Muscle of back (tissue), 11 donors: ENCODE results near the gene CCNYL1. TPM values are rescaled to one million over a fixed set of nuclear protein-coding genes. Genes with fewer than 3 reads are reported as not detected.

Experiments used
- DNase-seq, 3 donors: peaks; one replicate each; pipeline versions ENCODE4 v3.0.0 to v3.0.0-alpha.2; 2013
- polyA plus RNA-seq, 10 donors: library from polyadenylated mRNA; unstranded; fragments of 120-200 nt; gene quantifications; one replicate each; pipeline ENCODE4 v1.2.1, GENCODE V29; 2013; ENCODE audit not compliant: insufficient read length in 10 of 10

Gene CCNYL1
- polyA plus RNA-seq, 10 donors, result 9.0 to 17.0 (median 12.2) TPM

DNA sequence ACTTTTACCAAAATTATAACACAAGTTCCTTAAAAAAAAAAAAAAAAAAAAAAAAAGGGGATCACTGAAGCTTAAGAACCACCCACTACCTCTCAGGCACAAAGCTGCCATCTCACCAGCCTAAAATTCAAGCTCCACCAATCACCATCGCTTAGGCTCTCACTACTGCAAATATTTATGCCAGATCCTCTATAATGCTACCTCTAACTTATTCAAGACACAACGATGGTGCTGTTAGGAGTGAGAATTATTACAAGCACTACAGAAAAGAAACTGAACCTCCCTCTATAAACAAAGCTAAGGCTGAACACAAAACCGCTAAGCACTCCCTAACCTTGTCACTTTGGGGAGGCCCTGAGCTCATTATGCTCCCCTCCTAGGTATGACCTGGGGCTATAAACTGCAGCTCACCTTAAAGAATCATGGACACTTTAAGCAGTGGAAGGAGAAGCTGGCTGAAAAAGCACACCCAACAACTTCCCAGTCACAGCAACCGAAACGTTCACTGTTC lies 54.7 kb downstream of the CCNYL1 start:
- DNase-seq, result peak in 1 of 3 donors; percentile 27

DNA sequence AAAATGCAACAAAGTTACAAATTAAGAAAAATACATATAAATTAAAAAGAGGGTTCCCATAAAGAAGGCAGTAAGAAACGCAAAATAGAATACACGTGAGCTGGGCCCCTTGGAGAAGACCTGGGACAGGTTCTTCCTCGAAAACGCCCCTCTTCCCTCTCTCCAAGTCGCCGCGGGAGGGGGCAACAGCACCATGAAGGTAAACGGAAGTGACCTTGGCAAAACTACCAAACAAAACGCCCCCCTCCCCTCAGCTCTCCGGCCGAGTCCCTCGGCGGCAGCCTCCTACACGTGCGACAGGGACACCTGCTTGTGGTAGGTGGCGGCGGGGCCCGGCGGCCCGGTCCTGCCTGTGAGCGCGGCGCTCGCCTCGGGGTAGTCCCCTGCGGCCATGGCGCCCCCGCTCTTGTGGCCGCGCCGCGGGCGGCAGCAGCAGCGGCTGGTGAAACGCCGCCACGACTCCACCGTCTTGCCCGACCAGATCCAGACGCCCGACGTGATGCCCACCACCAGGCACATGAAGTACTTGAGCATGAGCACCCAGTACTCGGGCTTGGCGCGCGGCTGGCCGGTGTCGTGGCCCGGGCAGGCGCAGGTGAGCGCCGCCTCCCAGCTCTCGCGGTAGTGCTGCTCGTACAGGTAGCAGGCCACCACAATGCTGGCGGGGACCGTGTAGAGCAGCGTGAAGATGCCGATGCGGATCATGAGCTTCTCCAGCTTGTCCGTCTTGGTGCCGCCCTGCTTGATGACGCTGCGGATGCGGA lies 55.4 kb downstream of the CCNYL1 start:
- no peak for DNase-seq

DNA sequence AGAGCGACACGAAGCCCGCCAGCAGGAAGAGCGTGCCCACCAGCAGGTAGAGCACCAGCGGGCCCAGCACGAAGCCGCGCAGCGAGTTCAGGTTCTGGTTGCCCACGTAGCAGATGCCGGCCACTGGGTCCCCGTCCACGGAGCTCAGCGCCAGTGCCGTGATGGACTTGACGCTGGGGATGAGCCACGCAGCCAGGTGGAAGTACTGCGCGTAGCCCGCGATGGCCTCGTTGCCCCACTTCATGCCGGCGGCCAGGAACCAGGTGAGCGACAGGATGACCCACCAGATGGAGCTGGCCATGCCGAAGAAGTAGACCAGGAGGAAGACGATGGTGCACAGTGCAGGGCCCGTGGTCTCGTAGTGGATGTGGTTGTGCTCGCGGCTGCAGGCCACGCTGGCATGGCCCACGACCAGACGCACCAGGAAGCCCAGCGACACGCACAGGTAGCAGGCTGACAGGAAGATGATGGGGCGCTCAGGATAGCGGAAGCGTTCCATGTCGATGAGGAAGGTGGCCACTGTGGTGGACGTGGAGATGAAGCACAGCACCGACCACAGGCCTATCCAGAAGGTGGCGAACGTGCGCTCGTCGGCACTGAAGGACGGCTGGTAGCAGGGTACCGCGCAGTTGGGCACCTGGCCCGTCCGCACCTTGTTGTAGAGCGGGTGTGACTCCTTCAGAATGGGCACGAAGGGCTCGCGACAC lies 56.2 kb downstream of the CCNYL1 start:
- DNase-seq, result peak in 2 of 3 donors; percentile 34 to 56

DNA sequence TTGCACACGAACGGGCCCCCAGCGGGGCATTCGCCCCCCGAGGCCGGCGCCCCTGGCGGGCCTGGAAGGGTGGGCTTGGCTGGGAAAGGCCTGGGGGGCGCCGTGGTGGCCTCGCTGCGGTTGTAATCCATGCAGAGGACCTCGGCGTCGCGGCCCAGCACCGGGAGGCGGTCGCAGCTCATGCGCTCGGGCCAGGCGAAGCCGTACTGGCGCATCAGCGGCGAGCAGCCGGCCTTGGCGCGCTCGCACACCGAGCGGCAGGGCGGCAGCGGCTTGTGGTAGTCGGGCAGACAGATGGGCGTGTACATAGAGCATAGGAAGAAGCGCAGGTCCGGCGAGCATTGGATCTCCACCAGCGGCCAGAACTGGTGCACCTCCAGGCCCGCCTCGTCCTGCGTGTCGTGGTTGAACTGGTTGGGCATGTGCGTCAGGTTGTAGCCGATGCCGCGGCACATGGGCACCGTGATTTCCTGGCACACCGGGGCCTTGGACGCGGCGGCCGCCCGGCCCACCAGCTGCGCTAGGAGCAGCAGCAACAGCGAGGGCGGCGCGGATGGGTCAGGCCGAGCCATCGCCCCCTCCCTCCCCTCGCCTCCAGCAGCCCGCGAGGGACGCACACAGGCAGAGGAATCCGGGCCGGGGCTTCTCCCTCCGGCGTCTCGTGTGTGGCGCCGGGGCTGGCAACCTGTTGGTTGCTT lies 56.9 kb downstream of the CCNYL1 start:
- DNase-seq, result peak in 1 of 3 donors; percentile 75

DNA sequence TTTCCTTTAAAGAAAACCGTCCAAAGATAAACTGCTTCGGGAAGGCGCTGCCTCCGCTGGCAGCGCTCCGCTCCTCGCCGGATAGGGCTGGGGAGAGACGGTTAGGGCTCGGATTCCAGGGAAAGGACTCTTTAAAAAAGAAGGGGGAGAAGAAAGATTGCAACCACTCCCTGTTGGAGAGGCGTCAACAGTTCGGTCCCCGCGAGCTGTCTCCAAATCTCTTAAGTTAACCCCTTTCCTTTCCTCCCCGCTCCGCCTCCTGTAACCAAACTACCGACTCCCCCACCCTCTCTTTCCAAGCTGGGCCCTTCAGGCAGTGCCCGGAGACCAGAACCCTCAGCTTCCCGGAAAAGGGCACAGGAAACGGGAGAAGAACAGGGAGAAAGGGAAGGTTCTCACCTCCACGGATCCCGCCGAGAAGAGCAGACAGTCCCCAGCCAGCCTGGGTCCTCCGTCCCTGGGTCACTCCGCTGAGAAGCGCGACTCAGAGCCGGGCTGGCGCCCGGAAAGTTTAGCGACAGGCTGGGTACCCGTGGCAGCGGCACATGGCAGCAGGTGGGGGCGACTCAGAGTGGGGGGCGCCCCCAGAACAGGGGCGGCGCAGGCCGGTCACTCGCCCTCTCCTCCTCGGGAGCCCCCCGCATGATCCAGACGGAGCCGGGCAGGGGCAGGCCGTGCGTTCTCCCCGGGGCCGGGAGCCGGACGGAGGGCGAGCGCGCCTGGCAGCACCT lies 57.6 kb downstream of the CCNYL1 start:
- peak in 1 of 3 donors; percentile 35 for DNase-seq

DNA sequence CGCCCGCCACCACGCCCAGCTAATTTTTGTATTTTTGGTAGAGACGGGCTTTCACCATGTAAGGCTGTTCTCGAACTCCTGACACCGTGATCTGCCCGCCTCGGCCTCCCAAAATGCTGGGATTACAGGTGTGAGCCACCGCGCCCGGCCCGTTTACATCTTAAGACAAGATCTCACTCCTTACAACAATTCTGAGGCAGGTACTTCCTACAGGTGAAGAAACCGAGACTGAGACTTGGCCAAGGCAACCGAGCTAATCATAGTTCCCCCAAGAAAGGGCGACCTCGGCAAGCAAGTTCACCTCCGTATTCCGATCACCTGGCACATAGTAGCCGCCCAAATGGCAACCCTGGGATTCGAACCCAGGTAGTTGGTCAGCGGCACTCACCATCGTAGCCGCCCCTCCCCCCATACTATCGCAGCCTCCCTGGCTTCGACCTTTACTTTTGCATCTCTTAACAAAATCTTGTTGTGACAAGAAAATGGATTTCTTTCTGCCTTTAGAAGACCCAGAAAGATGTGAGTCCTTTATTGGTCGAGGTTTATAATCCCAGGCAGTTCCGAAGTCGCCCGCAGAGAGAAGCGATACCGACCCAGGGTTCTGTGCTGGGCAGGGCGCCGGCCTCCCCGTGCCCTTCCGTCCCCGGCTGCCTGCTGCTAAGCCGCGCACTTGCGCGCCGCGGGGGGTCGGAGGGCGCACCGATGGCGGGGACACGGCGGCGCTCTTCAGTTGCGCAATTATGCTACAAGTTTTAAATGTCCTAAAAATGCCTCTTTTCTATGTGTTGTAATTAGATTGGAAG lies 59.4 kb downstream of the CCNYL1 start:
- DNase-seq, result peak in 2 of 3 donors; percentile 17 to 43

DNA sequence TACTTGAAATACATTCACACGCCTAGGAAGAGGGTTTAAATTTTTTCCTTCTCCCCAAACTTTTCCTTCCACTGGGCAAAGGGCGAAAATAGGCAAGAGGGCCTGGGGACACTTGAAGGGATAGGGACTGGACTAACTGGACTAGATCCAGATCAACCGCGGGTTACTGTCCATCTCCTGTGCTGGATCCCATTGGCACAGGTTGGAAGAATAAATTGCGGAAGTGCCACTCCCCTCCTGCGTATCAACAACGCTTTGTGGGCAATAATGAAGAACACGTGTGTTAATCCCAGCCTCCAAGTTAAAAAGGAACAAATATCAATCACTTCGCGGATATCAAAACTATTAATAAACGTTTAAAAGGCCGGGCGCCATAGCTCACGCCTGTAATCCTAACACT lies 60.0 kb downstream of the CCNYL1 start:
- no peak for DNase-seq

DNA sequence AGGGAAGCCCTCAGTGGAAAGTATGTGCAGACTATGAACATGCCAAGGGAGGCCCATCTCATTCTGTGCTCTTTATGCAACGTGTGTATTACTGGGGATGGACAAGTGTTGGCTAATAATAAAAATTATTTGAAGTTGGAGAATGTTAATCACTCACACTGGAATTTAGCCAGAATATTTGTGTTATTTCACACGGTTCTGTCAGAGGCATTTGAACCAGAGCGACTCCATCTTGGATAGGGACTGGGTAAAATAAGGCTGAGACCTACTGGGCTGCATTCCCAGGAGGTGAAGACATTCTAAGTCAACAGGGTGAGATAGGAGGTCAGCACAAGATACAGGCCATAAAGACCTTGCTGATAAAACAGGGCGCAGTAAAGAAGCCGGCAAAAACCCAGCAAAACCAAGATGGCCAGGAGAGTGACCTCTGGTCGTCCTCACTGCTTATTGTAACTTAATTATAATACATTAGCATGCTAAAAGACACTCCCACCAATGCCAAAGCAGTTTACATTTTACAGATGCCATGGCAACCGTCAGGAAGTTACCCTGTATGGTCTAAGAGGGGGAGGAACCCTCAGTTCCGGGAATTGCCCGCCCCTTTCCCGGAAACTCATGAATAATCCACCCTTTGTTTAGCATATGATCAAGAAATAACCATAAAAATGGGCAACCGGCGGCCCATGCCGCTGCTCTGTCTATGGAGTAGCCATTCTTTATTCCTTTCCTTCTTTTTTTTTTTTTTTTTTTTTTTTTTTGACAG lies 60.8 kb downstream of the CCNYL1 start:
- peak in 1 of 3 donors; percentile 21 for DNase-seq

DNA sequence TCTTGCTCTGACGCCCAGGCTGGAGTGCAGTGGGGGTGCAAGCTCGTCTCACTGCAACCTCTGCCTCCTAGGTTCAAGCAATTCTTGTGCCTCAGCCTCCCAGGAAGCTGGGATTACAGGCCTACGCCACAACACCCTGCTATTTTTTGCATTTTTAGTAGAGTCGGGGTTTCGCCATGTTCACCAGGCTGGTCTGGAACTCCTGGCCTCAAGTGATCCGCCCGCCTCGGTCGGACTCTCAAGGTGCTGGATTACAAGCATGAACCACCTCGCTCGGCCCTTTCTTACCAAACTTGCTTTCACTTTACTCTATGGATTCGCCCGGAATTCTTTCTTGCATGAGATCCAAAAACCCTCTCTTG lies 61.4 kb downstream of the CCNYL1 start:
- no peak for DNase-seq

DNA sequence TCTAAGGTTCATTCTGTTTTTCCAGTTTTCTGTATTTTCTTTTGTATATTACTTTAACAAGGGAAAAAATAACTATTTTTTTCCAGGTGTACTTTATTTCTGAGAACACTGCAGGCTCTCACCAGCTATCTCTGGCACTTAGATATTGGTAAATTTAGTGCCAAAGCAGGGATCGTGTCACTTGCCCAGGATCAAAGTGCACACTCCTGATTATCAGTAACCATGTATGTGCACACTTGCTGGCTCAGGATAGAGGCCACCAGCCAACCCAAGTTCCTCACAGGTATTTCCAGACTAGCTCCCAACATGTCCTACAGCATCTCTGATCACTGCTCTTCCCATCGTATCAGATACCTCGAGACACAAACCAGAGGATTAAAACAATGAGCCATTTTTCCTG lies 64.0 kb downstream of the CCNYL1 start:
- no peak for DNase-seq

DNA sequence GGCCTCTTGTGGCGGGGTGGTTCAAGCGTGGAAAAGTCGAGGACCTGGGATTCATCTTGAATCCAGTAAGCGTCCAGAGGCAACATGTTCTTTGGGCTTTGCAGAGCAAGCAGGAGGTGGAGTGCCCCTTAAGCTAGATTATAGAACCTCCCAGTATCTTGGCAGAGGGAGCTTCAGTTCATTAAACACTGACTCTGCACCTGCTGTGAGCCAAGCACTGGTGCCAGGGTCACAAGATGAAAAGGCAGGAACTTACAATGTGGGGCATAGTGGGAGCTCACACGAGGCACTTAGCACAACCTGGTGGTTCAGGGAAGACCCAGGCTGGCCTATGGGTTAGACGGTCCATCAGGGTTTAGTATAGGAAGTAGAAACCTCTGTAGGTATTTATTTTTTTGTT lies 65.7 kb downstream of the CCNYL1 start:
- DNase-seq, result no peak

DNA sequence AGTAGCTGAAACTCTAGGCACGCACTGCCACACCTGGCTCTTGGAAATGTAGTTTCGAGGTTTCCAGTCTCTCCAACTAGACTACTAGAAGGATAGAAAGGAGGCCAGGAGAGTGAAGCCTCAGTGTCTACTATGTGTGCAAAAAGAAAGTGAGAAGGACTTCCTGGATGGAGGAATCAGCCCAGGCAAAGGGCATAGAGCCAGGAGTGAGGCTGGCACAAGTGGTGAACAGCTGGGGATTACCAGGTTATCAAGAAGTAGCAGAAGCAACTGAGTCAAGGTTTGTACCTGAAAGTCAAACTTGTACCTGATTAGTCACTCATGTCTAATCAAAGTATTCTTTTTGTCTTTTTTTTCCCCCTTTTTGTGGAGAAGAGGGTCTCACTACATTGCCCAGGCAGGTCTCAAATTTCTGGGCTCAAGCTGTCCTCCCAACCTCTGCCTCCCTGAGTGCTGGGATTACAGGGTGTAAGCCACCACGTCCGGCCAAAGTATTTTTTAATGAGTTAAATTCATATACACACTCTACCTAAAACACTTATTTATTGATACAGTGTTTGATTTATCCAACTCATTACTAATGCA lies 67.0 kb downstream of the CCNYL1 start:
- no peak for DNase-seq

DNA sequence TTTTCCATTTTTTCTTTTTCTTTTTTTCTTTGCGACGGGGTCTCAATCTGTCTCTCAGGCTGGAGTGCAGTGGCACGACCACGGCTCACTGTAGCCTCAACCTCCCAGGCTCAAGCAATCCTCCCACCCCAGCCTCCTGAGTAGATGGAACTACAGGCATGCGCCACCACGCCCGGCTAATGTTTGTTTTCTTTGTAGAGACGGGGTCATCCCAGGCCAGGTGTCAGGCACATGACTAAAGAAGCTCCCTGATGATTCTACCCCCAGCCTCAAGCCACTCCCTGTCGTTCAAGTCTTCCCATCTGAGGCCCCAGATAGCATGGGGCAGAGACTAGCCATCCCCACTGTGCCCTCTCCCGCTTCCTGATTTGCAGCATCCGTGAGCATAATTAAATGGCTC lies 68.1 kb downstream of the CCNYL1 start:
- no peak for DNase-seq

DNA sequence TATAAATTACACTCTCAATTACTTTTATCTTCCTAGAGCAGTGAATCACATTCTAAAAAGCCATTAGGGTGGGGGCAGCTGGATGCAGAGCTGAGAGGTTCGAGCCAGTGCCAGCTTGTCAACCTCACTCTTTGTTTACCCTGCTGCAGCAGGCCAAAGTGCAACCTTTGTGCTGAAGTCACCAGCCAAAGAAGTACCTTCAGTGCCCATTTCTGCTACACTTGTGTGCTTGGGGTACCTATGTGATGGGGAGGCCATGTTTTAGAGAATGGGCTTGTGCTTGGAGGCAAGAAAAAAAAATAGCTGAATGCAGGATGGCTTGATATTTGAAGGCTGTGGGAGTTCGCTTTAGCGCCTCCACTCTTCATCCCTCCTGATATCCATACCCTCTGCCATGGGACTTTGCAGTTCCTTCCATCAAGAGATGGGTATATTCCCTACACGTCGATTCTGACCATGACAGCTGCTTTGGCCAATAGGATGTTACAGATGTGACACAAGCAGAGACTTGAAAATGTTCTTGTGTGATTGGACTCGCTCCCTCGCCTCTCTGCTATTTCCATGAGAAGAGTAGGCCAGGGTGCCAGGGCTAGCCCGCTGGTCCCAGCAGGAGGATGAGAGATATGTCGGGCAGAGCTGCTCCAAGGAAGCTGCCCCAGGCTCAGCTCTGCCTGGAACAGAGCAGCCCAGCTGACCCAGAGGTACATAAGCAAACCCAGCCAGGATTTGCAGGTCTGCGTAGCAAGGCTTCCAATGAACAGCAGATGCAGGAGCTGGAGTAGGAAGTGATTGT lies 71.0 kb downstream of the CCNYL1 start:
- no peak for DNase-seq

DNA sequence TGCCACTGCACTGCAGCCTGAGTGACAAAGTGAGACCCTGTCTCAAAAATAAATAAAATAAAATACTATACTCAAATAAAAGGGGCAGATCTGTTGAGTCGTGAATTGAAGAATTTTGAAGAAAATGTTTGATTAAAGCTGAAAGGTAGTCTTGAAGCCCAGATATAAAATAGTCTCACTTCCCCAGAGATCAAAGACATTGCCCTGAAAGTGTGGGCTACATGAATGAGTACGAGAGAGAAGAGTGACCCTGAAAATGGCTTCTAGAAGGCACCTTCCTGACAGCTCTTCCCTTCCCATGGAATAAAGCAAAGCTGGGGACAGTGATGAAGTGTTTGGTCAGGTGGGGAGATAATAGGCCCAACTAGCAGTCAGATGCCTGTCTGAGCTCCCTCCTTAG lies 72.1 kb downstream of the CCNYL1 start:
- DNase-seq, result no peak

DNA sequence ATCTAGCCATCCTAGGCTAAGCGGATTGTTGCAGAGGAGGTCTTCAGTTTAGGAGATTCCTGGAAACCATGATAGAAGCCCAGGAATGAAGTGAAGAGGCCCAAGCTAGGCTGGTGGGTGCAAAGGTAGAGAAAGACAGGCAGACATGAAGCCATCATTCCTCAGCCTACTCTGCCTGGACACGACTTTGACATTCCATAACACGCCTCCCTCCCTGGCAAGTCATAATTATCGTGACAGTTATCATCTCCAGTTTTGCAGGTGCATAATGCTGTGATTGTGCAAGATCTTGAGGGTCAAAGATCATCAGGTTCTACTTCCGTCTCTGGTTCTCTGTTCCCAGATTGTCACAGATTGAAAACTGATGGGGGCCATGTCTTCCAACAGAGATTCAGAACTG lies 73.5 kb downstream of the CCNYL1 start:
- no peak for DNase-seq

DNA sequence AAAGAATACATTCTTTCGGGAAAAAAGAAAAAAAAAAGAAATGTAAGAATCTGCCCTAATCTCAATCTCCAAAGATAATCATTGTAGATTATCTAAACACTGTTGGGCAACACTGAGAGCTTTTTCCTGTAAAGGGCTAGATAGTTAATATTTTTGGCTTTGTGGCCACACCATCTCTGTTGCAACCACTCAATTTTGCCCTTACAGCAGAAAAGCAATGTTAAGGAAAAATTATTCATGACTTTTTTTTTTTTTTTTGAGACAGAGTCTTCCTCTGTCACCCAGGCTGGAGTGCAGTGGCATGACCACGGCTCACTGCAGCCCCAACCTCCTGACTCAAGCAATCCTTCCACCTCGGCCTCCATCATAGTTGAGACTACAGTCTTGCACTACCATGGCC lies 75.6 kb downstream of the CCNYL1 start:
- no peak for DNase-seq

DNA sequence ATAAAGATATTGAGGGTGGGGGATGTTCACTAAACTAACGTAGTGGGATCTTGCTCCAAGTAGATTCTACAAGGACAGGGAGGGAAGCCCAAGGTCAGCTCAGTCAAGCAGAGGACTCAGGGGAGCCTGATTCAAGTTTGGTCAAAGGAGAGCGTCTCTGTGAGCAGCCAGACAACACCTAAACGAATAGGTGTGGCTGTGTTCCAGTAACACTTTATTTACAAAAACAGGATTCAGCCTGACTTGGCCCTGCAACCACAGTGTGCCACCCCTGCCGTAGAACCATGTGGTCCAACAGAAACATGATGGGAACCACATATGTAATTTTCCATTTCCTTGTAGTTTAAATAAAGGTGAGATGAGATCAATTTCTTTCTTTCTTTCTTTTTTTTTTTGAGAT lies 76.4 kb downstream of the CCNYL1 start:
- no peak for DNase-seq

DNA sequence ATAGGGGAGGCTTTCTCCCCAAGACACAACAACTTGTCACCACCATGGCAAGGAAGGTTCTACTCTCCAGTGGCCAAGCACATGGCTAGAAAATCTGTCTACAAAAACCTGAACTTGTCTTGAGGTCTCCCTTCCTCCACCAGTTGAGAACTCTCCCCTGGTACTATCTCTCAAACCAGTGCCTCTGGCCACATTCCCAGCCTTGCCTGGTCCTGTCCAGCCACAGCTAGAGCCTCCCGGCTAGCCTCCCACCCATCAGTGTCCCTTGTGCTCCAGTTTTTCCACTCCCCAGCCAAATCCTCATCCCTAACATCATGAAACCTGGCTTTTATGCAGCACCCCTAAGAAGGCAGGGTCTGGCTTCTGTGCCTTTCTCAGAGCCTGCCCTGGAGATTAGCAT lies 79.5 kb downstream of the CCNYL1 start:
- no peak for DNase-seq
